Eye (tissue), 1 donor: Measurements from ENCODE around the gene WDR93.
"Not testable (repeated sequence)": the region's sequence is repeated elsewhere in the genome, so short reads cannot be mapped to it uniquely, and the experiment has no call there.

Experiments
- DNase-seq: peaks from one replicate; pipeline ENCODE4 v3.0.0-alpha.2; 2015

WDR93 gene

GRCh38 chr15:89686522-89686921 lies 4.1 kb upstream of the WDR93 start:
- no peak for DNase-seq

DNA sequence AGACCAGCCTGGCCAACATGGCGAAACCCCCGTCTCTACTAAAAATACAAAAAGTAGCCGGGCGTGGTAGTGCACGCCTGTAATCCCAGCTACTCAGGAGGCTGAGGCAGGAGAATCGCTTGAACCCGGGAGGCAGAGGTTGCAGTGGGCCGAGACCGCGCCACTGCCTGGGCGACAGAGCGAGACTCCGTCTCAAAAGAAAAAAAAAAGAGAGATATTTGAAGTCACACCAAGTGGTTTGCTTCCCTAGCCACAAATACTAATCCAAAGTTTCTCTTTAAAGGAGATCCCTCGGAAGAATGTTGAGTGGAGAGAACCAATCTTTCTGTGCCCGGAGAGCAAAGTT lies 708 bp upstream of the WDR93 start:
- DNase-seq: not testable (repeated sequence)

- no peak for DNase-seq
Observed at GRCh38 chr15:89693091-89693490, 2.5 kb downstream of the WDR93 start.

- no peak for DNase-seq
Observed at GRCh38 chr15:89693696-89694095, 3.1 kb downstream of the WDR93 start.

DNA sequence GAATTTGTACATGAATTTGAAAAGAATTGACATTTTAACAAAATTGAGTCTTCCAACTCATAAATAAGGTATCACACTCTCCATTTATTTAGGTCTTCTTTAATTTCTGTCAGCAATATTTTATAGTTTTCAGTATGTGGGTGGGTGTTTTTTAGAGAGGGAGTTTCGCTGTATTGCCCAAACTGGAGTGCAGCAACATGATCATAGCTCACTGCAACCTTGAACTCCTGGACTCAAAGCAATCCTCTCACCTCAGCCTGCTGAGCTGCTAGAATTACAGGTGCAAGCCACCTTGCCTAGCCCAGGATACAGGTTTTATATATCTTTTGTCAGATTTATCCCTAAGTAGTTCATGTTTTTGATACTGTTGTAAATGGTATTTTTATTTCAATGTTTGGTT lies 4.6 kb downstream of the WDR93 start:
- no peak for DNase-seq

GRCh38 chr15:89704411-89704810 lies 13.8 kb downstream of the WDR93 start:
- no peak for DNase-seq

DNA sequence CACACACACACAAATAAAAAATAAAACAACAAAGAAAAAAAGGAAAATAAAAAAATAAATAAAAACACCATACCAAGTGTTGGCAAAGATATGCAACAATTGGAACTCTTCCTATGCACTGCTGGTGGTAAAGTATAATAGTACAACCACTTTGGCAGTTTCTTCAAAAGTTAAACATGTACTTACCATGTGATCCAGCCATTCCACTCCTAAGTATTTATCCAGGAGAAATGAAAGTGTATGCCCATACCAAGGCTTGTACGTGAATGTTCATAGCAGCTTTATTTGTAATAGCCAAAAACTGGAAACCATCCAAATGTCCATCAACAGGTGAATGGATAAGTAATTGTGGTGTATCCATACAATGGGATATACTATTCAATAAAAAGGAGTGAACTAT lies 17.0 kb downstream of the WDR93 start:
- no peak for DNase-seq

GRCh38 chr15:89714775-89715174 lies 24.2 kb downstream of the WDR93 start:
- DNase-seq: no peak

GRCh38 chr15:89723031-89723430 lies 32.4 kb downstream of the WDR93 start:
- no peak for DNase-seq

DNA sequence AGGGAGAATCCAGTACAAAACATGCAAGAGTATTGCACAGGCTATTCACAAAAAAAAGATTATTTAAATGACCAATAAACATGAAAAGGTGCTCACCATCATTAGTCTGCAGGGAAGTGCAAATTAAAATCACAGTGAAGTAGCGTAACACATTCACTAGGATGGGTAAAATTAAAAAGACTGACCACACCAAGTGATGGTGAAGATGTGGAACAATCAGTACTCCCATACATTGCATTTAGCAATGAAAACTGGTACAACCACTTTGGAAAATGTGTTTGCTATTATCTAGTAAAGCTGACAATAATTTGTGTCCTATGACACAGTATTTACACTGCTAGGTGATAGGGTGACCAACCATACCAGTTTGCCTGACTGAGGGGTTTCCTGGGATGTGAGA lies 34.0 kb downstream of the WDR93 start:
- DNase-seq: no peak

DNA sequence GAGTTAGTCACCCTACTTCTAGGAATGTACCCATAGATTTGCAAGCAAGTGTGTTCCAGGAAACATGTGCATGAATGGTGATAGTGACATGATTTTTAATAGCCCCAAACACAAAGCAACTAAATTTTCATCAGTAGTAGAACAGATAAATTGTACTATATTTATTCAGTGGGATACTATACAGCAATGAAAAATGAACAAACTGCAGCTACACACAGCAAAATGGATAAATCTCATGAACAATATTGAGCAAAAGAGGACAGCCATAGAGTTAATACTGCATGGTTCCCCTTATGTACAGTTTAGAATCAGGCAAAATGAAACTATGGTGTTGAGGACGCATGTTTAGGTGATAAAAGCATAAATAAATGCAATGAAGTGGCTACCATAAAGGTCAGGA lies 34.5 kb downstream of the WDR93 start:
- no peak for DNase-seq

GRCh38 chr15:89728254-89728653 lies 37.6 kb downstream of the WDR93 start:
- DNase-seq: no peak

DNA sequence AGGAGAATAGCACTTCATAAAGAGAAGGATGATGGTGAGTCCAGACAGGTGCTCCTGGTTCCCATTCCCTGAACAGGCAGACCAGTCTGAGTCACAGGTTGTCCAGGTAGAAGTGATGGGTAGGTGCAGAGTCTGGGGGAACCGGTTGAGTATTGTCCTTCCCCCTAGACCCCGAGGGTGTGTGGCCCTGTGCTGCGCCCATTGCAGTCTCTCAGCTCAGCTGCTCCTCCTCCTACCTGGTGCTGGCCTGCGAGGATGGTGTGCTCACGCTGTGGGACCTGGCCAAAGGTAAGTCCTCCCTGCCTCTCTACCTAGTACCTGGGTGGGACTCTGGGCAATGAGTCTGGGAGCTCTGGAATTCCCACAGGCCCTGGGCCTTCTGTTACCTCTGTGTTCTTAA lies 40.7 kb downstream of the WDR93 start:
- no peak for DNase-seq

GRCh38 chr15:89732451-89733172 lies 42.0 kb downstream of the WDR93 start:
- peak; percentile 20 for DNase-seq

DNA sequence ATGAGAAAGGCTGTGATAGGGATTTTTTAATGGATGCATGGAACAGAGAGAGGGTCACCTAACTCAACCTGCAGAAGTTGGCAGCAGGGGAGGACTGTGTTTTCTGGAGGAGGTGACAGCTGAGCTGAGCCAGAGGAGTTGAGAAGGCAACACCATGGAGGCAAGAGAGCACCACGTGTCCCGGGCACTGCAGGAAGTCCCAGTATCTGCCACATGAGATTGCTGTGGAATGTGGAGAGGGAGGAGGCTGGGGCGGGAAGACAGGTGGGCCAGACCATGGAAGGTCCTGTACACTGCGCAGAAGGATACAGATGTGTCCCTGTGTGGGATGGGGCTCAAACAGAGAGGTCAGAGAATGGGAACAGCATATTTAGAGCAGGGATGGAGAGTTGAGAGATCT lies 45.2 kb downstream of the WDR93 start:
- no peak for DNase-seq

GRCh38 chr15:89740137-89740536 lies 49.5 kb downstream of the WDR93 start:
- peak; percentile 93 for DNase-seq

DNA sequence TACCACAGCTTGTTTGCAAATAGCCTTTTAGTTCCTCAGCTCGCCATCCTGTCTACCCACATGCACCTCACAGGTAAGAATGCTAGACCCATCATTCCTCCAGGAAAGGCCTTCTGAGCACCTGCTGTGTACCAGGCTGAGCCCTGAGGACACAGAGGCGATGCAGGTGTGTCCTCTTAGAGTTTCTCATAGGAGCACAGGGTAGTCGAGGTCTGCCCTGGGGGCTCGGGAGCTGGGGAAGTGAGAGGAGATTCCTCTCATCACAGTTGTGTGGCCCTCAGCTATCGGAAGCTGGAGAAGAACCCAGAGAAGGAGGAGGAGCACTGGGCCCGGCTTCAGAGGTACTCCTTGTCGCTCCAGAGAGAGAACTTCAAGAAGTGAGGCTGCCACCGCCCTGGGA lies 52.4 kb downstream of the WDR93 start:
- no peak for DNase-seq

- no peak for DNase-seq
Observed at GRCh38 chr15:89743594-89743993, 53.0 kb downstream of the WDR93 start.

- no peak for DNase-seq
Observed at GRCh38 chr15:89745131-89745530, 54.5 kb downstream of the WDR93 start.

GRCh38 chr15:89745768-89746167 lies 55.2 kb downstream of the WDR93 start:
- no peak for DNase-seq

GRCh38 chr15:89746386-89746780 lies 55.8 kb downstream of the WDR93 start:
- DNase-seq: no peak

GRCh38 chr15:89747708-89748682 lies 57.4 kb downstream of the WDR93 start:
- no peak for DNase-seq

- no peak for DNase-seq
Observed at GRCh38 chr15:89749054-89749453, 58.4 kb downstream of the WDR93 start.

- DNase-seq: no peak
Observed at GRCh38 chr15:89749526-89749925, 58.9 kb downstream of the WDR93 start.
